Activated CD4-positive, alpha-beta T cell treated with anti-CD3 and anti-CD28 coated beads for 36 hours (primary cell): ENCODE results near the gene GNAI1. TPM values are rescaled to one million over a fixed set of nuclear protein-coding genes. Genes with fewer than 3 reads are reported as not detected.
A peak's percentile ranks its signal among the peaks of the same experiment; 100 is the strongest.

Experiments
- ATAC-seq: fragments of 200-7000 bp; cut with Tn5 transposase; one replicate; pipeline ENCODE4 v1.10.0; 2021; ENCODE audit warnings: mild to moderate bottlenecking, moderate library complexity
- CTCF ChIA-PET: fragments of 350-600 bp; sonication (Branson Sonifier 250); formaldehyde crosslinking; loops from one replicate; lab custom pipeline; 2021; ENCODE audit warnings: antibody characterized with exemption; lab: Charles Lee
- POLR2A ChIA-PET: fragments of 350-600 bp; sonication (Branson Sonifier 250); formaldehyde crosslinking; loops from one replicate; lab custom pipeline; 2021; ENCODE audit warnings: antibody characterized with exemption, inconsistent platforms; lab: Charles Lee
- DNase-seq: peaks from one replicate; pipeline ENCODE4 v3.0.0-alpha.2; 2020
- H3K27ac Mint-ChIP-seq: one replicate; pipeline ENCODE4 v1.8.0; 2021; ENCODE audit warnings: mixed read lengths
- H3K27me3 Mint-ChIP-seq: one replicate; pipeline ENCODE4 v1.8.0; 2021; ENCODE audit warnings: mixed read lengths
- H3K36me3 Mint-ChIP-seq: one replicate; pipeline ENCODE4 v1.8.0; 2021; ENCODE audit warnings: low read depth, mixed read lengths
- H3K4me1 Mint-ChIP-seq: one replicate; pipeline ENCODE4 v1.8.0; 2021; ENCODE audit warnings: mixed read lengths
- H3K4me3 Mint-ChIP-seq: one replicate; pipeline ENCODE4 v1.8.0; 2021; ENCODE audit warnings: mild to moderate bottlenecking, moderate library complexity, mixed read lengths
- H3K9me3 Mint-ChIP-seq: one replicate; pipeline ENCODE4 v1.8.0; 2021; ENCODE audit warnings: low read depth, mixed read lengths
- intact Hi-C, 2 experiments: fragments of 100-400 bp; cut with DNase I in 1 of 2; cut with micrococcal nuclease in 1 of 2; formaldehyde crosslinking; loops; one replicate each; pipeline versions ENCODE4 v1.14.2 to v1.15.1; 2022 to 2024; cut with DNase I, micrococcal nuclease
- total RNA-seq, 2 experiments: library from RNA; stranded (reverse); gene quantifications; one replicate each; pipeline ENCODE4 v1.2.3, GENCODE V29; 2021

Gene GNAI1
- total RNA-seq, result 1 to 10 TPM; 3.6 to 4.1 TPM

GRCh38 chr7:80134536-80135308, at the start of gene GNAI1:
GNAI1 (plus strand) TSS chr7:80134831; CDS start chr7:80135161, 330 bp downstream.
- peak; percentile 51 for DNase-seq
- peaks cover 35% of the 10 kb centered on the region for H3K4me1 Mint-ChIP-seq
- H3K27ac Mint-ChIP-seq, result peak within 1 kb of the TSS; percentile 85
- POLR2A ChIA-PET, result no interaction called here
- H3K9me3 Mint-ChIP-seq, result no peaks in the 10 kb centered on the region
- CTCF ChIA-PET, result interaction anchor here (0.6 to 1.3 kb wide), 5 partner anchors 13 to 258 kb away, joined by 3 to 5 read pairs (median 3); no protein-coding TSS in a partner anchor
- no peaks in the 10 kb centered on the region for H3K36me3 Mint-ChIP-seq
- peaks cover 44% of the 10 kb centered on the region for H3K27me3 Mint-ChIP-seq
- intact Hi-C loops, result loop anchor here (1.0 to 10.0 kb wide), 6 partner anchors 38 to 258 kb away; no protein-coding TSS in a partner anchor
- peak within 1 kb of the TSS; percentile 68 for H3K4me3 Mint-ChIP-seq
- ATAC-seq, result peak; percentile 31

GRCh38 chr7:80087051-80087770, 47.4 kb upstream of the GNAI1 start:
- H3K27me3 Mint-ChIP-seq, result no peaks in the 10 kb centered on the region
- H3K9me3 Mint-ChIP-seq, result no peaks in the 10 kb centered on the region
- no peaks in the 10 kb centered on the region for H3K4me1 Mint-ChIP-seq
- H3K4me3 Mint-ChIP-seq, result no peak overlapping the region
- no peak overlapping the region for H3K27ac Mint-ChIP-seq
- ChIA-PET CTCF (interaction anchor here (0.7 to 1.0 kb wide), 2 partner anchors 9 to 554 kb away, joined by 3 read pairs; no protein-coding TSS in a partner anchor), POLR2A (no interaction called here)
- DNase-seq (no peak), ATAC-seq (no peak)
- H3K36me3 Mint-ChIP-seq, result no peaks in the 10 kb centered on the region
- intact Hi-C loops, result no loop called here

- no peaks in the 10 kb centered on the region for H3K9me3 Mint-ChIP-seq
- H3K27ac Mint-ChIP-seq, result no peak overlapping the region
- no peak overlapping the region for H3K4me3 Mint-ChIP-seq
- DNase-seq (no peak), ATAC-seq (no peak)
- no peaks in the 10 kb centered on the region for H3K27me3 Mint-ChIP-seq
- POLR2A ChIA-PET, result no interaction called here
- CTCF ChIA-PET, result interaction anchor here (0.6 to 1.0 kb wide), 4 partner anchors 9 to 1938 kb away, joined by 3 to 4 read pairs (median 3); no protein-coding TSS in a partner anchor
- H3K36me3 Mint-ChIP-seq, result no peaks in the 10 kb centered on the region
- no peaks in the 10 kb centered on the region for H3K4me1 Mint-ChIP-seq
- intact Hi-C loops, result no loop called here
Measured at GRCh38 chr7:80087771-80088170, 46.9 kb upstream of the GNAI1 start.

GRCh38 chr7:80088705-80089104, 45.9 kb upstream of the GNAI1 start:
- no peak overlapping the region for H3K27ac Mint-ChIP-seq
- H3K27me3 Mint-ChIP-seq, result no peaks in the 10 kb centered on the region
- H3K4me1 Mint-ChIP-seq, result no peaks in the 10 kb centered on the region
- intact Hi-C loops, result no loop called here
- no peak overlapping the region for H3K4me3 Mint-ChIP-seq
- ChIA-PET POLR2A (no interaction called here), CTCF (interaction anchor here (0.8 kb wide), 2 partner anchors 28 to 1939 kb away, joined by 4 read pairs; no protein-coding TSS in a partner anchor)
- ATAC-seq (no peak), DNase-seq (no peak)
- H3K9me3 Mint-ChIP-seq, result no peaks in the 10 kb centered on the region
- no peaks in the 10 kb centered on the region for H3K36me3 Mint-ChIP-seq

- Mint-ChIP-seq H3K27me3 (no peaks in the 10 kb centered on the region), H3K36me3 (no peaks in the 10 kb centered on the region), H3K4me1 (no peaks in the 10 kb centered on the region), H3K27ac (no peak overlapping the region), H3K4me3 (no peak overlapping the region), H3K9me3 (no peaks in the 10 kb centered on the region)
- no peak for DNase-seq
- intact Hi-C loops, result no loop called here
- no peak for ATAC-seq
- ChIA-PET CTCF (no interaction called here), POLR2A (no interaction called here)
Measured at GRCh38 chr7:80089366-80089765, 45.3 kb upstream of the GNAI1 start.

- Mint-ChIP-seq H3K27ac (no peak overlapping the region), H3K27me3 (no peaks in the 10 kb centered on the region), H3K4me1 (no peaks in the 10 kb centered on the region), H3K36me3 (no peaks in the 10 kb centered on the region), H3K9me3 (no peaks in the 10 kb centered on the region), H3K4me3 (no peak overlapping the region)
- CTCF ChIA-PET, result no interaction called here
- no peak for ATAC-seq
- POLR2A ChIA-PET, result no interaction called here
- intact Hi-C loops, result loop anchor here in 1 of 2 experiments (10.0 kb wide), 1 partner anchor 301 kb away; no protein-coding TSS in a partner anchor
- no peak for DNase-seq
Measured at GRCh38 chr7:80093349-80093748, 41.3 kb upstream of the GNAI1 start.

GRCh38 chr7:80095545-80095944, 39.1 kb upstream of the GNAI1 start:
- no peak overlapping the region for H3K4me3 Mint-ChIP-seq
- intact Hi-C loops, result loop anchor here (1.0 to 10.0 kb wide), 4 partner anchors 296 to 358 kb away; no protein-coding TSS in a partner anchor
- CTCF ChIA-PET, result interaction anchor here (2.3 kb wide), 1 partner anchor 296 kb away, joined by 7 read pairs; no protein-coding TSS in a partner anchor

GRCh38 chr7:80097756-80098155, 36.9 kb upstream of the GNAI1 start:
- no peak overlapping the region for H3K4me3 Mint-ChIP-seq
- ATAC-seq (no peak), DNase-seq (no peak)
- ChIA-PET CTCF (interaction anchor here (0.6 to 1.6 kb wide), 3 partner anchors 131 to 333 kb away, joined by 3 to 5 read pairs (median 3); no protein-coding TSS in a partner anchor), POLR2A (no interaction called here)
- intact Hi-C loops, result loop anchor here in 1 of 2 experiments (5.0 to 10.0 kb wide), 2 partner anchors 297 to 355 kb away; no protein-coding TSS in a partner anchor
- H3K36me3 Mint-ChIP-seq, result no peaks in the 10 kb centered on the region
- no peaks in the 10 kb centered on the region for H3K9me3 Mint-ChIP-seq
- H3K27me3 Mint-ChIP-seq, result no peaks in the 10 kb centered on the region
- H3K27ac Mint-ChIP-seq, result no peak overlapping the region
- no peaks in the 10 kb centered on the region for H3K4me1 Mint-ChIP-seq

More at GRCh38 chr7:80095545-80095944, 39.1 kb upstream of the GNAI1 start:
- Mint-ChIP-seq H3K27ac (no peak overlapping the region), H3K9me3 (no peaks in the 10 kb centered on the region), H3K36me3 (no peaks in the 10 kb centered on the region), H3K4me1 (no peaks in the 10 kb centered on the region), H3K27me3 (no peaks in the 10 kb centered on the region)
- ATAC-seq (no peak), DNase-seq (no peak)
- POLR2A ChIA-PET, result no interaction called here

GRCh38 chr7:80098795-80099194, 35.8 kb upstream of the GNAI1 start:
- Mint-ChIP-seq H3K4me1 (no peaks in the 10 kb centered on the region), H3K36me3 (no peaks in the 10 kb centered on the region), H3K27me3 (no peaks in the 10 kb centered on the region), H3K4me3 (no peak overlapping the region), H3K9me3 (no peaks in the 10 kb centered on the region), H3K27ac (no peak overlapping the region)
- intact Hi-C loops, result loop anchor here in 1 of 2 experiments (5.0 to 10.0 kb wide), 2 partner anchors 296 to 354 kb away; no protein-coding TSS in a partner anchor
- CTCF ChIA-PET, result interaction anchor here (0.7 to 1.6 kb wide), 4 partner anchors 21 to 293 kb away, joined by 3 to 5 read pairs (median 4); no protein-coding TSS in a partner anchor
- ATAC-seq, result no peak
- DNase-seq, result no peak
- POLR2A ChIA-PET, result no interaction called here

- H3K9me3 Mint-ChIP-seq, result no peaks in the 10 kb centered on the region
- no peaks in the 10 kb centered on the region for H3K36me3 Mint-ChIP-seq
- intact Hi-C loops, result no loop called here
- no peaks in the 10 kb centered on the region for H3K27me3 Mint-ChIP-seq
- DNase-seq, result no peak
- ChIA-PET CTCF (interaction anchor here (1.4 kb wide), 1 partner anchor 12 kb away, joined by 3 read pairs; no protein-coding TSS in a partner anchor), POLR2A (interaction anchor here (0.6 kb wide), 1 partner anchor 20 kb away, joined by 3 read pairs; no protein-coding TSS in a partner anchor)
- H3K4me3 Mint-ChIP-seq, result no peak overlapping the region
- no peak for ATAC-seq
- no peak overlapping the region for H3K27ac Mint-ChIP-seq
- no peaks in the 10 kb centered on the region for H3K4me1 Mint-ChIP-seq
Measured at GRCh38 chr7:80100254-80100653, 34.4 kb upstream of the GNAI1 start.
